Stimulated activated CD8-positive, alpha-beta memory T cell treated with anti-CD3 and anti-CD28 coated beads, Interleukin-4, amount 100 ng/mL, for 48 hours (primary cell): ENCODE measurements around the gene TTC21A.
"Not testable (repeated sequence)": the region's sequence is repeated elsewhere in the genome, so short reads cannot be mapped to it uniquely, and the experiment has no call there.

Source experiments
- DNase-seq: peaks from one replicate; pipeline ENCODE4 v3.0.0-alpha.2; 2020

Gene TTC21A, protein sequence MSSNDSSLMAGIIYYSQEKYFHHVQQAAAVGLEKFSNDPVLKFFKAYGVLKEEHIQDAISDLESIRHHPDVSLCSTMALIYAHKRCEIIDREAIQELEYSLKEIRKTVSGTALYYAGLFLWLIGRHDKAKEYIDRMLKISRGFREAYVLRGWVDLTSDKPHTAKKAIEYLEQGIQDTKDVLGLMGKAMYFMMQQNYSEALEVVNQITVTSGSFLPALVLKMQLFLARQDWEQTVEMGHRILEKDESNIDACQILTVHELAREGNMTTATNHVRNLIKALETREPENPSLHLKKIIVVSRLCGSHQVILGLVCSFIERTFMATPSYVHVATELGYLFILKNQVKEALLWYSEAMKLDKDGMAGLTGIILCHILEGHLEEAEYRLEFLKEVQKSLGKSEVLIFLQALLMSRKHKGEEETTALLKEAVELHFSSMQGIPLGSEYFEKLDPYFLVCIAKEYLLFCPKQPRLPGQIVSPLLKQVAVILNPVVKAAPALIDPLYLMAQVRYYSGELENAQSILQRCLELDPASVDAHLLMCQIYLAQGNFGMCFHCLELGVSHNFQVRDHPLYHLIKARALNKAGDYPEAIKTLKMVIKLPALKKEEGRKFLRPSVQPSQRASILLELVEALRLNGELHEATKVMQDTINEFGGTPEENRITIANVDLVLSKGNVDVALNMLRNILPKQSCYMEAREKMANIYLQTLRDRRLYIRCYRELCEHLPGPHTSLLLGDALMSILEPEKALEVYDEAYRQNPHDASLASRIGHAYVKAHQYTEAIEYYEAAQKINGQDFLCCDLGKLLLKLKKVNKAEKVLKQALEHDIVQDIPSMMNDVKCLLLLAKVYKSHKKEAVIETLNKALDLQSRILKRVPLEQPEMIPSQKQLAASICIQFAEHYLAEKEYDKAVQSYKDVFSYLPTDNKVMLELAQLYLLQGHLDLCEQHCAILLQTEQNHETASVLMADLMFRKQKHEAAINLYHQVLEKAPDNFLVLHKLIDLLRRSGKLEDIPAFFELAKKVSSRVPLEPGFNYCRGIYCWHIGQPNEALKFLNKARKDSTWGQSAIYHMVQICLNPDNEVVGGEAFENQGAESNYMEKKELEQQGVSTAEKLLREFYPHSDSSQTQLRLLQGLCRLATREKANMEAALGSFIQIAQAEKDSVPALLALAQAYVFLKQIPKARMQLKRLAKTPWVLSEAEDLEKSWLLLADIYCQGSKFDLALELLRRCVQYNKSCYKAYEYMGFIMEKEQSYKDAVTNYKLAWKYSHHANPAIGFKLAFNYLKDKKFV (N-terminal part only)

DNA sequence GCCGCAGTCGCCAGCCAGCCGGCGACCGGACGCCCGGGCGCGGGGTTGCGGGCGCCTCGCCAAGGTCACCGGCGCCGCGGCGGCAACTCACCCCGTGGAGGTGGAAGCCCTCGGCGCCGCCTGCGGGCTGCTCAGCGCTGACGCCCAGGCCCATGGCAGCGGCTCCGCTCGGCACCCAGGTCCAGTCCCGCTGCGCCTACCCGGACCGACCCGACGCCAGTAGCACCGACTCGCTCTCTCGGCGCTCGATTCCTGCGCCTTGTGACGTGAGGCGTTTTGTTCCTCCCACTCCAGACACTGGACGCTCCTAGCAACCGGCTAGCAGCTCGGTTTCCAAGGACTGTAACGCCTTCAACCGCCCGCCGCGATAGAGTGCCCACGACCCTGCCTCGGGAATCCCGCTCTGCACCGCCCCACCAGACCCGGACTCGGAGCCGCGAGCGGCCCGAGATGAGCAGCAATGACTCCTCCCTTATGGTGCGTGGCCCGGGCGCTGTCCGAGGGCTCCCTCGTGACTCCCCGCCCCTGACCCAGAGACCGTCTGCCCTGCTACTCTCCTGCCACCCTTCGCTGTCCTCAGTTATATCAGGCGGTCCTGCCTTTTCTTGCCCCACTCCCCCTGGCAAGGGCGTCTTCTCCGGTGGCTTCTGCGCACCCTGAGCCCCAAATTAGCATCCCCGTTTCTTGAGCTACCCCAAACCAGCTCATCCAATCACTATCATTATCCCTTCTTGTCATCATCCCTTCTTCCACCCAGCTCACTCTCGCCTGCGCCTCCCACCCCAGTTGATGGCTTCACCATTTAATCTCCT, at the start of gene TTC21A, which contains the start of gene GORASP1:
Gene TTC21A (plus strand): TSS at position 293 of the 812 bp plus-strand sequence. CDS start 158 bp downstream, at position 451.
Gene GORASP1 (minus strand): TSS at position 240 of the 812 bp plus-strand sequence. CDS start 86 bp downstream, at position 154.
- DNase-seq: peak; percentile 77

DNA sequence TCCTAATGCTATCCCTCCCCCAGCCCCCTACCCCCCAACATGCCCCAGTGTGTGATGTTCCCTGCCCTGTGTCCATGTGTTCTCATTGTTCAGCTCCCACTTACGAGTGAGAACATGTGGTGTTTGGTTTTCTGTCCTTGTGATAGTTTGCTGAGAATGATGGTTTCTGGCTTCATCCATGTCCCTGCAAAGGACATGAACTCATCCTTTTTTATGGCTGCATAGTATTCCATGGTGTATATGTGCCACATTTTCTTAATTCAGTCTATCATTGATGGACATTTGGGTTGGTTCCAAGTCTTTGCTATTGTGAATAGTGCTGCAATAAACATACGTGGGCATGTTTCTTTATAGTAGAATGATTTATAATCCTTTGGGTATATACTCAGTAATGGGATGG, 46.3 kb upstream of the TTC21A start:
- DNase-seq: not testable (repeated sequence)

DNA sequence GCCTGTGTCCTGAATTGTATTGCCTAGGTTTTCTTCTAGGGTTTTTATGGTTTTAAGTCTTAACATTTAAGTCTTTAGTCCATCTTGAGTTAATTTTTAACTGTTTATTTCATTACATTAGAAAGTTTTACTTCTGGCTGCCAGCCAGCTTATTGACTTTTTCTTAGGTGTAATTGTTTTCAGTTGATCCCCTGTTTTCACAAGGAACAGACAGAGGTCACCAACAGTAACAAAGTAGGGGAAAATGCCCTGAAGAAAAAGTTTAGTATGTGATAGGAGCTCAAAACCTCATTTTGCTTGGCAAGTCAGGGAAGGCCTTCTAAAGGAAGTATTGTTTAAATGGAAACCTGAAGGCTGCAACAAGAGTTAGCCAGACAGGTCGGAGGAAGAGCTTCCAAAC, 45.3 kb upstream of the TTC21A start:
- DNase-seq: no peak

DNA sequence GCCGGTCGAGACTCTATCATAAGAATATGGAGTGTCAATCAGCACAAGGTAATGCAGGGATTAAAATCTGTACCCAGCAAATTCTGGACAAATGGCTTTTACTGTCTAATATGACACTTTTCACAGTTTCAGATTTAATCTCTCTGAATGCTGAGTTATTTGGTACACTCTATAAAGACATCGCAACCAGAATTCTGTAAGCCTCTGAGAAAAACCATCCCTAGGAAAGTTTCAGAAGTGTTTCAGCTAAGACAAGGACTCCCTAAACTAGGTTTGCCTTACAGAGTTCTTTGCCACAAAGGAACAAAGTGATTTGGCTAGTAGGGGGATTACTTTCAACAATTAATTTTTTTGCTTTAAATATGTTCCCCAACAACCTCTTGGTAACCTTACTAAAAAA, 44.3 kb upstream of the TTC21A start:
- DNase-seq: no peak

DNA sequence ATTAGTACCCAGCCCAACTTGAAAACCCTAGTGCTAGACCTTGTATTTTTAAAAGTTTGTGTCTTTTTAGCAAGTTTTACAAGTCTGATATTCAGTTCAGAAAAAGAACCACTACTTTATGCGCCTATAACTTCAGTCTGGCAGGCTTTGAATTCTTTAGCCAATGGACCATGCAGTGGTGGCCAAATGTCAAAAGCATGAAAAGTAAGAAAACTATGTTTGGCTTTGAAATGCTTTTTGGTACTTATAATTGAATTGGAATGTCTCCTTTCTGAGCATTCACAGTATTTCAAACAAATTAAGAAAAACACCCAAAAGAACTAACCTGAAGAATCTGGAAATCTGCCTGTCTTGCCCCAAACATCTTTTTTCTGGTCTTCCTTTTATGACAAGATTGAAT, 42.8 kb upstream of the TTC21A start:
- no peak for DNase-seq

DNA sequence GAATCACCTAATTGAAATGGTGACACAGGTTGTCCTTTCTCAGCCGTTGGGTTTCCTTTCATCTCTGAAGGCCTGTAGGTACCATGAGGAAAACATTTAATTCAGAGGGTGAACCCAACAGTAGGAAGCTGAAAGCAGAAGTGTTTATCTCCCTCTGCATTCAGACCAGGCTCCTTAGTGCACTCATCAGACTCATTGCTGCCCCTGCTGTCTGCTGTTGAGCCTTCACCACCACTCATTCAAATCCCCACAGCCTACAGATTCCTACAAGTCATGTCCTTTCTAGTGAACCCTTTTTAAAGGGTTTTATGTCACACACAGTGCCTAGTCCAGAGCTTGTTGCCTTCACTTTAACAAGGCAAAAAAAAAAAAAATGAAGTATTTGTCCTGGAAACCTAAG, 42.3 kb upstream of the TTC21A start:
- DNase-seq: no peak

DNA sequence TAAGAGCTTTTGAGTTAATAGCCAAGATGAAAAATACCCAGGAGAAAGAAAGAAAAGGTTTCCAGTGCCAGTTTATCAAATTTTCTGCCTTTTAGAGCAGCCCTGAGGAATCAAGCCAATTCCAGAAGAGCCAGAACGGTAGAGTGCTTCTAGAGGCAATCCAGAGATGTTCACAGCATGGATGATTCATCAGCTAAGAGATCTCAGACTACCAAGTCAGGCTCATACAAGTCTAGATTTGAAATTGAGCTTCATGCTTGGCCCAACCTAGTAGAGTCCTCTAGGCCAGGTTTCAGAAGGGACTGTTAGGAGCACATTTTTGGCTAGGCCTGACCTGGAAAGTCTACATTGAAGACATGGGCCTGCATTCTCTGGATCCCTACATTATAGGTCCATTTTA, 40.2 kb upstream of the TTC21A start:
- DNase-seq: no peak

DNA sequence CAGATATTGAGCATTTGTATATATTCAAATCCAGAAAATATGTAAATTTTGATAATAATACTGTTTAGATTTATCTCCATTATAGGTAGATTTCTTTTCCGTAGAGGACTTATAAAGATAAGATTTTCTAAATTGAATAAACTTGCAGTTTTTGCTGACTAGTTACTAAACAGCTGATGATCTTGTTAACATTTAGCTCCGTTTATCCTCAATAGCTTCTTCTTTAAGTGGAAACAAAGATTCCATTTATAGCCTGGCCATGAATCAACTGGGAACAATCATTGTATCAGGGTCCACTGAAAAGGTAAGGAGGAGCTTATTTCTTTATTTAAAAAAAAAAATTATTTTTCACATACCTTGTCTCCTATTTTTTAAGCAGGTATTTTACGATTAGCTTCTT, 38.9 kb upstream of the TTC21A start:
- DNase-seq: no peak

DNA sequence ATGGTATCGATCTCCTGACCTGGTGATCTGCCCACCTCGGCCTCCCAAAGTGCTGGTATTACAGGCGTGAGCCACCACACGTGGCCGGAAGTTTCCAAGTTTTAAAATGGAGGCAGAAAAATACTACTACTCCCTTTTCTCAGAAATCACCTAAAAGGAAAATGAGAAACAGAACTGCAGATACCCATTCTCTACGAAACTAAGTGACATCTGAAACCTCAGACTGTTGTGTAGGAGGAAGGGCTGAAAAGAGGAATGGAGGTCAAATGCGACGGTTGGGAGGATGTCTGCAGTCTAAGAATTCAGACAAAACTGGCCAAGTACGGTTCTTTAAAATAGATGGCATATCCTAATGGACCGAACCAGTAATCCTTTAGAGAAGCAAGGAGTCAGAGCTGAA, 31.6 kb upstream of the TTC21A start:
- DNase-seq: no peak

DNA sequence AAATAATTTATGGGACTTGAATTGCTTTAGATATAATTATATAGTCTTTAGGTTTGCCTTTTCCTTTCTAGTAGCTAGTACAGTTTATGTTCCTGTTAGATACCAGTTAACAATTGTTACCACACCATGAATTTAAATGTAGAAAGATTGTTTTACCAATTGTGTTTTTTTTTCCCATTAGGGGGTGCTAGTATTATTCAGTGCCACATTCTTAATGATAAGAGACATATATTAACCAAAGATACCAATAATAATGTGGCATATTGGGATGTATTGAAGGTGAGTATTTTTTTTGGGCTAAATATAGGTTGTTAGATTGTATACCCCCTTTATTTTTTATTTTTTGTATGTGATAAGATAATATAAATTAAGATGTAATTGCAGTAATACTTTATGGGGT, 27.9 kb upstream of the TTC21A start:
- no peak for DNase-seq

DNA sequence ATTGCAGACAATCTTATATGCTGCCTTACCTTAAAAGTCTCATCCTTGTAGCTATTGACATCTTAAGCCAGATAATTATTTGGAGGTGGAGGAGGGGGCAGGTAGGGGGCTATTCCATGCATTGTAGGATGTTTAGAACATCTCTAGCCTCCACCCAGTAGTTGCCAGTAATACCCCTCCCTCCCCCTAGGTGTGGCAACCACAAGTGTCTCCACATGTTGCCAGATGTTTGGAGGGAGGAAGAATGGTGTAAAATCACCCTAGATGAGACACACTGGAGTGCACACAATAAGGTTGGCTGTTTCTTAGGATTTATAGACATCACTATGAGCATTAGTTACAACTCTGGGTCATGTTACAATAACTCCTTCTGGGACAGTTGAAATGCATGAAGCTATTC, 27.5 kb upstream of the TTC21A start:
- DNase-seq: no peak

DNA sequence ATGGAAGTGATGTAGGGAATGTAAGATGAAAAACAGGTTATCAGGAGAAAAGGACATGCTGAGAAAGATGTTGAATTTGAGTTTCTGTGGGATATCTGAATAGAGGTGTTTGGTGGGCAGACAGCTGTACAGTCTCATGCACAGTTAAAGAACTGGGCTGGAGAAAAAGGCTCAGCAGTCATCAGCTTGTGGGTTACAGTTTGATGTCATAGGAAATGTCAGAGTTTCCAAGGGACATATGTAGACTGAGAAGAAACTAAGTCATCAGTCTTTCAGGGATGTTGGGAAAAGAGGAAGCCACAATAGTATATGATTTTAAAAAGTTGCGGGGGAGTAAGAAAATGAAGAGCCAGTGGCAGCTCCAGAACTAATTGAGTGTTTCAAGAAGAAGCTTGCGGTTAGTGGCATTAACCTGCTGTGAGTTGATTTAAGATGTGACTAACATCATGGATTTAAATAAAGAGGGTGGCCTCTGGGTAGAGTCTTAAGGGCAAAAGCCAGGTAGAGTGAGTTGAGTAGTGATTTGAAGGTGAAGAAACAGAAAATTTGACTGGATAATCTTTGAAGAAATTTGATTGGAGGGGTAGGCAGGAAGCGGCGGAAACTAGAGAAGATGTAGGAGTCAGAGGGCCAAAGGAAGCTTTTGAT, 24.7 kb upstream of the TTC21A start:
- DNase-seq: no peak

DNA sequence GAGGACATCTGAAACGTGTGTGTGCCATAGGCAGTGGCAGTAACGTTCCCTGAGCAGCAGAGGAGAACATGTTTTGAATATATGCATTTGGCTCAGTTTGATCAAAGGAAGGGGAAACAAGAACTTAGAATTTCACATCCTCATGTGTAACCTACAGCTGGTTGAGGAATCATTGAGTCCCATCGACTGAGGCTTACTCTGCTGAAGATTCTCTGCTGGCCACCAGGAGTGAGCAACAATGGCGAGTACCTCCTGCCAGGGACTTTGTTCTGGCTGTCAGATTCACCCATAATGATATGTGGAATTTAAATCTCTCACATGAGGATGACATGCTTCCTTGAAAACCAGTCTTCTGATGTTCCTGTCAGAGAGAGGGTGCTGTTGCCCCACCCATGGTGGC, 21.3 kb upstream of the TTC21A start:
- DNase-seq: no peak

DNA sequence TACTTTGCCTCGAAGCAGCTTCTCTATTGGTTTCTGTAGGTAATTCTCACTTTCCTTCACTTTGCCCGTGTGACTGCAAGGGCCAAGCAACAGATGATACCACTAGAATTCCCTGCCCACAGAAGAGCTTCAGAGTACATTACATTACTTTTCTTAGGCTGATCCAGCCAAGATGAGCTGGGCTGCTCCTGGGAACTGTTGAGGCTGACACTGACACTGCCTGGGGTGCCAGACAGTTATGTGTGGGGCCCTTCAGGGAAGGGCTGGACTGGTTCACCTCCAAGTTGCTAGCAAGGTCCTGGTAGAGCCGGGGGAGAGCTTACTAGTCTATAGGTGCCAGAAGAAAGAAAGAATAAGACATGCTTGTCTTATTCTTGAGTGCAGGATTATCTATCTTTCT, 19.0 kb upstream of the TTC21A start:
- no peak for DNase-seq

DNA sequence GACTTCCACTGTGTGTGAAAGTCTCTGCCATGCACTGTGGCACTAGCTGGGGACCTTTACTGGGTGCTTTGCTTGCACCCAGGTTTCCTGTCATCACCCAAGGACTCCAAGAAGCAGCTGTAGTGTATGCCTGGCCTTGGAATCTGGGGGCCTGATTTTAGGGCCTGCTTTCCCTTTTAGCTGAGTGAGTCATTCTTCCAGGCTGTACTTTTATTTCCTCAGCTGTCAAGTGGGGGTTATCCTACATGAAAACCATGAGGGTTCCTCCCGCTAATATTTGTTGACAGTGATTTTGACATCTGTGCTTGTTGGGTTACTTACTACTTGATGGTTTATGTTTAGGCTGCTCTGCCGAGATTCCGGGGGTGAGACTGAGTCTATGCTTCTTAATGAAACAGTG, 18.6 kb upstream of the TTC21A start:
- DNase-seq: no peak

DNA sequence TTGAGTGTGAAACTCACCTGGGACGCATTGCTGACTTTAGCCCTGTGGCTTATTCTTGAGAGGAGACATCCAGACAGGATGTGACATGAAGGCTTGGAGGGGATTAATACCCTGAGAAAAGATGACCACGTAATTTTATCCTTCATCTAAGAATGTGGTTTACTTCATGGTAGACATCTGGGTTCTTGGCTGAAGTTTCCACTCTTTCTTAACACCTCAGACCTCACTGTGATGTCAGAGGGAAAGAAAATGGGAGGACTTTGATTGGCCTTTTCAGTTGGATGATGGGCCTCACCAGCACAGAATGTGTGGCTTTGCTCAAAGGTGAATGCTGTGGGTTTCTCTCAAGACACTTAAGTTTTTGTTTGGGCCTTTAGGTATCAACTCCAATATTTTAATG, 16.6 kb upstream of the TTC21A start:
- DNase-seq: no peak

DNA sequence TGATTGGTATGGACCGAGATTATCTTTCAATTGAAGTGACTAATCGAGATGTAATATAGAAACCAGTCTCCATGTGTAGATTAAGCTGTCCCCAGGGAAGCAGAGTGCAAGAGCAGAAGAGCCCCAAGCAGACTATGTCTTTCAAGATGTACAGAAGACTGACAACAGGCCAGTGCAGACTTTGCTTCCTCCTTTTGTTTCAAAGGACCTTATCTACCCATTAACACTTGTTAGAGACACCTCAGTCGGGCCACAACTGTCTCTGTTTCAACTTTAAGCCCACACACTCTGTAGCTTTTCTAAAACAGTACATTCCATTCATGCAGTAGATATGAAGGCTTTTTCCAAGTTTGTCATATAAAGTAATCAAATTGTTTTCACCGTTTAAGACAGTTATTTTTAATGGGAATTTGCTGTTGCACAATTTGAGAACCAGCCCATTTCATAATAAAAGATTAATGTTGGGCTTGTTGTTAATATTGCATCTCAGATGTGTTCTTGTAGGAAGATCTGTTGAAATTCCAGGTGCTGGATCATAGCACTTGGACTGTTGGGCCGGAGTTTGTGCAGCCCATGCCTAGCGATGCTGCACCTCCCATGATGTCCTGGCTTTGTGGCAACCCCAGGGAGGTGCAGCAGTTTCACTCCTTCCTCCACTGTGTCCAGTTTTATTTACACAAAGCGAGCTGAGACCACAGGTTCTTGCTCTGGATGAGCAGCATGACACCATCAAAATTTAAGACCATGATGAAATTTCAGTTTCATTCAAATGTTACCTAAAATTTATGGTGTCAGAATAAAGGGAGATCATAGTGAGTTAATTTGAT, 12.4 kb upstream of the TTC21A start:
- DNase-seq: no peak

DNA sequence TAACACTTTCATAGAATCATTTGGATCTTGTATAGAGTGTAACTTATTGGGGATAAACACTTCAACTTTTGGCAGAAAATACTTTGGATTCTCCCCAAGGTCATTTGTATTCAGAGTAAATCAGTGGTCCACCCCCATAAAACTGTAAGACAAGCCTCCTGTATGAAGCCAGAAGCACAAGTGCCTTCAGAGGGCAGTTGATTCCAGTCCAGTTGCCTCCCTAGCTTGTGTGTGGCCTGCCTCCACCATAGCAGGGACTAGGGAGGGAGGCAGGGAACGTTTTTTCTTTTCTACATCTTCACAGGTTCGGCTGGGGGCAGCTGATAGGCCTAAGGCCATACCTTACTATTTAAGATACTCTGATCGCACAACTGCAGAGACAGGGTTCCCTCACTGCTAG, 11.7 kb upstream of the TTC21A start:
- DNase-seq: no peak

DNA sequence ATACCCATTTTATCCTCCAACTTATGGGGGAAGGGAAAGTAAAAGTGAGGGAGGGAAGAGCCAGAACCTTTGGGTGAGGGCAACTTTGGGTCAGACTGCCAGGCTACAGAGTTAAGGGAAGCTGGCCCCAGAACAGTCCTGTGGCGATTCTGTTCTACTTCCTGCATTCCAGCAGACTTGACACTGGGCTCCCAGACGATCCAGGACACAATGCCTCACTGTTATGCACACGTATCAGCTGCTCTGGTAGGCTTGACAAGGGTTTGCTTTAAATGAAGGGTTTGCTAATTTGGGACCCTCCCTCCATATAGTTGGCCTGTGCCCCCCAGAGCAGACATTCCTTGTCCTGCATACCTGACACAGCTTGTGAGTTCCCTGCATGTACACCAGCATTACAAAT, 10.7 kb upstream of the TTC21A start:
- DNase-seq: no peak

DNA sequence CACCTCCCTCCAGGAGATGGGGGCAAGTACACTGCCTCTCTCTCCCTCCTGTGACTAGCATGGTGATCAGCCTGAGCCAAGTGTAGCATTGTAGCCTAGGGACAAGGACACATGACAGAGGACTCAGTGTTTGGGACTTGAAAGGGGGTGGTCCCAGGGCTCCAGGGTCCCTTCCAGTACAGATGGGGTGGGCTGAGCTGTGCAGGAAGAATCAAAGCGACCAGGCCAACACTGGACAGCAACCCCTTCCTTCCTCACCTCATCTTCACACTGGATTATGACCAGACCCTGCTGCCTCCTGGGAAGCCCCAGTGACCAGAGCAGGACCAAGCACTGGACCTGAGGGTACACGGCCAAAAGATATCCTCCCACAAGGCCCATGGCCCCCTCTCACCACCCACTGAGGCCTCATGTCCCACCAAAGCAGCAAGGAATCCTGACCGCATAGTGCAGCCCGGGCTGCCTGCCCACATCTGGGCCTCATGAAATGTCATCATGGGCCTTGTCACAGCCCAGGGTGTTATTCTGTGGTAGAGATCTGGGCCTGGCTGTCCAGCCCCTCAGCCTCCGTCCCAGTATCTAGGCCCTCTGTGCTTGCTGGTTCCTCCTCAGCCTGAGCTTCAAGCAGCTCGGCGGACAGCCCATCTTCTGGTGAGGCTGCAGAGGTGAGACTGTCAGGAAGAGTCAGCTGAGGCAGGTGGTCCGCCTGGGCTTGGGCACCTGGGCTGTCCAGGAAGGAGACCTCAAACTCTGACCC, 9.6 kb upstream of the TTC21A start:
- no peak for DNase-seq
